Measurements from ENCODE around the gene TACR2.

TACR2 gene

GRCh38 chr10:69418052-69418752 is 1.5 kb upstream of the TACR2 start:
- no peak for DNase-seq

- no peak for DNase-seq
These were observed 824 bp upstream of the TACR2 start for GRCh38 chr10:69417542-69417941.

GRCh38 chr10:69415951-69416350 is 767 bp downstream of the TACR2 start:
- DNase-seq, result no peak

GRCh38 chr10:69415049-69415448 is 1.7 kb downstream of the TACR2 start:
- no peak for DNase-seq

GRCh38 chr10:69414036-69415018 is 2.4 kb downstream of the TACR2 start:
- DNase-seq, result no peak

- peak; percentile 63 for DNase-seq
These were observed 3.4 kb downstream of the TACR2 start for GRCh38 chr10:69413221-69413865.

- no peak for DNase-seq
These were observed 4.4 kb downstream of the TACR2 start for GRCh38 chr10:69412232-69412790.

- DNase-seq, result no peak
These were observed 5.2 kb downstream of the TACR2 start for GRCh38 chr10:69411476-69411875.

GRCh38 chr10:69410487-69410886 is 6.2 kb downstream of the TACR2 start:
- DNase-seq, result no peak

- no peak for DNase-seq
These were observed 6.8 kb downstream of the TACR2 start for GRCh38 chr10:69409968-69410367.

GRCh38 chr10:69409176-69409495 is 7.6 kb downstream of the TACR2 start:
- DNase-seq, result no peak

GRCh38 chr10:69408318-69409175 is 8.2 kb downstream of the TACR2 start:
- DNase-seq, result peak; percentile 81

GRCh38 chr10:69407621-69408301 is 9.0 kb downstream of the TACR2 start:
- no peak for DNase-seq

- no peak for DNase-seq
These were observed 9.7 kb downstream of the TACR2 start for GRCh38 chr10:69406816-69407580.

GRCh38 chr10:69406302-69406811 is 10.4 kb downstream of the TACR2 start:
- DNase-seq, result no peak

GRCh38 chr10:69405221-69405620 is 11.5 kb downstream of the TACR2 start:
- DNase-seq, result no peak

- DNase-seq, result no peak
These were observed 11.9 kb downstream of the TACR2 start for GRCh38 chr10:69404786-69405185.

GRCh38 chr10:69403519-69403918 is 13.2 kb downstream of the TACR2 start:
- no peak for DNase-seq

- no peak for DNase-seq
These were observed 13.7 kb downstream of the TACR2 start for GRCh38 chr10:69403066-69403465.

GRCh38 chr10:69402386-69402785 is 14.3 kb downstream of the TACR2 start:
- DNase-seq, result no peak

- no peak for DNase-seq
These were observed 15.3 kb downstream of the TACR2 start for GRCh38 chr10:69401416-69401815.
